GM18508 (cell line): ENCODE measurements around the gene NDEL1.
"Not testable (repeated sequence)": the region's sequence is repeated elsewhere in the genome, so short reads cannot be mapped to it uniquely, and the experiment has no call there.

Experiments
- ATAC-seq: cut with Tn5 transposase; IDR thresholded peaks from one replicate; pipeline ENCODE4 v1.9.1; 2021; ENCODE audit warnings: moderate number of reproducible peaks; ENCODE audit not compliant: insufficient read depth, unreplicated experiment

Gene NDEL1

GRCh38 chr17:8435245-8436168 is at the start of gene NDEL1:
NDEL1 (plus strand) TSS chr17:8435884; CDS start chr17:8444272, 8,388 bp downstream.
- ATAC-seq: peak; percentile 75

- ATAC-seq: no peak
These were observed 48.8 kb upstream of the NDEL1 start for GRCh38 chr17:8386841-8387240.

- ATAC-seq: no peak
These were observed 47.6 kb upstream of the NDEL1 start for GRCh38 chr17:8387914-8388651.

- ATAC-seq: no peak
These were observed 44.0 kb upstream of the NDEL1 start for GRCh38 chr17:8391711-8392110.

- no peak for ATAC-seq
These were observed 43.4 kb upstream of the NDEL1 start for GRCh38 chr17:8392274-8392673.

GRCh38 chr17:8392674-8393469 is 42.8 kb upstream of the NDEL1 start:
- no peak for ATAC-seq

- ATAC-seq: no peak
These were observed 42.0 kb upstream of the NDEL1 start for GRCh38 chr17:8393470-8394231.

GRCh38 chr17:8394497-8394896 is 41.2 kb upstream of the NDEL1 start:
- ATAC-seq: not testable (repeated sequence)

GRCh38 chr17:8397636-8398035 is 38.0 kb upstream of the NDEL1 start, which contains the start of gene RNF222:
RNF222 (minus strand) TSS chr17:8397827; CDS start chr17:8393461, 4,366 bp downstream.
- ATAC-seq: no peak

GRCh38 chr17:8398980-8399379 is 36.7 kb upstream of the NDEL1 start:
- no peak for ATAC-seq

GRCh38 chr17:8401107-8401506 is 34.6 kb upstream of the NDEL1 start:
- no peak for ATAC-seq

- ATAC-seq: no peak
These were observed 32.7 kb upstream of the NDEL1 start for GRCh38 chr17:8402921-8403536.

GRCh38 chr17:8405499-8406016 is 30.1 kb upstream of the NDEL1 start:
- no peak for ATAC-seq

- no peak for ATAC-seq
These were observed 29.5 kb upstream of the NDEL1 start for GRCh38 chr17:8406174-8406573.

- no peak for ATAC-seq
These were observed 27.3 kb upstream of the NDEL1 start for GRCh38 chr17:8408371-8408770.

GRCh38 chr17:8409966-8410882 is 25.5 kb upstream of the NDEL1 start:
- ATAC-seq: no peak

GRCh38 chr17:8410883-8411238 is 24.8 kb upstream of the NDEL1 start:
- no peak for ATAC-seq

GRCh38 chr17:8412089-8412488 is 23.6 kb upstream of the NDEL1 start:
- ATAC-seq: no peak
